Suprapubic skin (tissue), 4 donors: Measurements from ENCODE around the gene ERN1.

ENCODE experiments used
- EP300 ChIP-seq: sonication (generic); formaldehyde crosslinking; IDR thresholded peaks from one replicate; pipeline ENCODE4 v1.6.1; 2017; ENCODE audit warnings: antibody characterized with exemption
- POLR2A ChIP-seq, 2 donors: fragments of 450-650 bp; IDR thresholded peaks; one replicate each; pipeline ENCODE4 v1.6.1; 2017; ENCODE audit warnings: antibody characterized with exemption in 2 of 2, mild to moderate bottlenecking in 2 of 2, moderate library complexity in 2 of 2
- POLR2AphosphoS5 ChIP-seq, 3 donors: sonication (generic); formaldehyde crosslinking; IDR thresholded peaks; one replicate each; pipeline ENCODE4 v1.6.1; 2017; ENCODE audit warnings: antibody characterized with exemption in 3 of 3
- TF ChIP-seq, protein P1 (sequence below), 2 donors: fragments of 200-600 bp in 1 of 2; fragments of 450-650 bp in 1 of 2; sonication (generic) in 1 of 2; IDR thresholded peaks; one replicate each; pipeline ENCODE4 v1.5.1; 2016 to 2019; ENCODE audit warnings: antibody characterized with exemption in 2 of 2, mild to moderate bottlenecking in 1 of 2, moderate library complexity in 1 of 2

DNA sequence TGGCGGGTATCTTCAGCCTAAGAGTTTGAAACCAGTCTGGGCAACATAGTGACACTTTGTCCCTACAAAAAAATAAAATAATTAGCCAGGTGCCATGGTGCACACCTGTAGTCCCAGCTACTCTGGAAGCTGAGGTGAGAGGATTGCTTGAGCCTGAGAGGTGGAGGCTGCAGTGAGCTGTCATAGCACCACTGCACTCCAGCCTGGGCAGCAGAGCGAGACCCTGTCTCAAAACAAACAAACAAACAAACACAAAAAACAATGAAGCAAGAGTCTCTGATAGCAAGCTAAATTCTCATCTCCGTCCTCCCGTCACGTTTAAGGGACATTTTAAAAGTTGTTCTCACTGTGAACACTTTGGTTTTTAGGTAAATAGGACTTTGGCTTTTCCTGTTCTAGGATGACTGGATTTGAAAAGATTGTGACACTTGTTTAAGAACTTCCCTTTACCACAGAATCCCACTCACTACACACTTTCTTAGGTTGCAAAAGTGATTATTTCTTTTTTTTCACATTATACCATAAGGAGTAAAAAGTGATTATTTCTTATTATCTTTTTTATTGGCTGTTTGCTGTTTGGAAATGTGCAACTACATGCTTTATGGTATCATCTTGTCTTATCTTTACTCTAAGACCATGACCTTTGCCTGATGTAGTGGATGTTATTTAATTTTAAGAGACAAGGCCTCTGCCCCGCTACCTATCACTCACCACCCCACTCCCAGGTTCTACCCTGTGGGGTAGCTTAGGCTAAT, 4.4 kb upstream of the ERN1 start:
- TF ChIP-seq, protein P1, sequence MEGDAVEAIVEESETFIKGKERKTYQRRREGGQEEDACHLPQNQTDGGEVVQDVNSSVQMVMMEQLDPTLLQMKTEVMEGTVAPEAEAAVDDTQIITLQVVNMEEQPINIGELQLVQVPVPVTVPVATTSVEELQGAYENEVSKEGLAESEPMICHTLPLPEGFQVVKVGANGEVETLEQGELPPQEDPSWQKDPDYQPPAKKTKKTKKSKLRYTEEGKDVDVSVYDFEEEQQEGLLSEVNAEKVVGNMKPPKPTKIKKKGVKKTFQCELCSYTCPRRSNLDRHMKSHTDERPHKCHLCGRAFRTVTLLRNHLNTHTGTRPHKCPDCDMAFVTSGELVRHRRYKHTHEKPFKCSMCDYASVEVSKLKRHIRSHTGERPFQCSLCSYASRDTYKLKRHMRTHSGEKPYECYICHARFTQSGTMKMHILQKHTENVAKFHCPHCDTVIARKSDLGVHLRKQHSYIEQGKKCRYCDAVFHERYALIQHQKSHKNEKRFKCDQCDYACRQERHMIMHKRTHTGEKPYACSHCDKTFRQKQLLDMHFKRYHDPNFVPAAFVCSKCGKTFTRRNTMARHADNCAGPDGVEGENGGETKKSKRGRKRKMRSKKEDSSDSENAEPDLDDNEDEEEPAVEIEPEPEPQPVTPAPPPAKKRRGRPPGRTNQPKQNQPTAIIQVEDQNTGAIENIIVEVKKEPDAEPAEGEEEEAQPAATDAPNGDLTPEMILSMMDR (IDR thresholded peaks at IDR 0.05): no peak
- TF ChIP-seq POLR2AphosphoS5 (IDR thresholded peaks at IDR 0.05) (no peak), POLR2A (IDR thresholded peaks at IDR 0.05) (no peak), EP300 (no peak)
